DLD1 (cell line): ENCODE results near the gene RET.

ENCODE experiments used
- in situ Hi-C: cut with HindIII; loops from 2 replicates; pipeline ENCODE4 v1.10.0; 2017; ENCODE audit warnings: low sequenced_read_pairs

Gene RET

GRCh38 chr10:43044448-43044921 lies 32.4 kb upstream of the RET start:
- in situ Hi-C loops: no loop called here

GRCh38 chr10:43044961-43045621 lies 31.8 kb upstream of the RET start:
- in situ Hi-C loops: no loop called here

DNA sequence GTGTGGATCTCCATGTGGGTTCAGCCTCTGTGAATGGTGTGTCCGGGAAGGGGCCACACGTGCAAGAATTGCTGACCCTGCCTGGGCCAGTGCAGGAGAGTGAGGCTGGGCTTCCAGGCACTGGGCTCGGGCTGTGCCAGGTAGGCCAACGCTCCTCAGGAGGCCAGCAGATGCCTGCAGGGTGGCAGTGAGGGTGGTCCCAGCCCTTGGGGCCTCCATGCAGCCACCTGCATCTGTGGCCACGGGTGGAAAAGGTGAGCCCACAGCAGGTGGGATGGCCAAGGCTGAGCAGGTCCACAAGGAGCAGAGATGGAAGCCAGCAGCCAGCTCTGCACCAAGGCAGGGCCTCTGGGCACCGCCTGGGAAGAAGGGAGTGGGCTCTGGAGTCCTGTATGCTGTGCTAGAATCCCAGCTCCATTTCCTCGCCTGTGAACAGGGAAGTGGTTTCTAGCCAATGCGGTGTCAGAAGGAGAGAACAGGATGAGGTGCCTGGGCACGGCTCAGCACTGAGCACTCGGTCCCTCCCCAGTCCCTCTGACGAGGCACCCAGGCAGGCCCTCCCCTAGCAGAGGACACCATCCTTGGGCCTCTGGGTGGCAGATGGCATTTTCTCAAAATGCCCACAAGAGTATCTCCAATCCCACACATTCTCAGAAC lies 31.1 kb upstream of the RET start:
- in situ Hi-C loops: no loop called here

GRCh38 chr10:43046288-43046991 lies 30.4 kb upstream of the RET start:
- in situ Hi-C loops: no loop called here

- in situ Hi-C loops: no loop called here
Observed at GRCh38 chr10:43047288-43047970, 29.4 kb upstream of the RET start.

DNA sequence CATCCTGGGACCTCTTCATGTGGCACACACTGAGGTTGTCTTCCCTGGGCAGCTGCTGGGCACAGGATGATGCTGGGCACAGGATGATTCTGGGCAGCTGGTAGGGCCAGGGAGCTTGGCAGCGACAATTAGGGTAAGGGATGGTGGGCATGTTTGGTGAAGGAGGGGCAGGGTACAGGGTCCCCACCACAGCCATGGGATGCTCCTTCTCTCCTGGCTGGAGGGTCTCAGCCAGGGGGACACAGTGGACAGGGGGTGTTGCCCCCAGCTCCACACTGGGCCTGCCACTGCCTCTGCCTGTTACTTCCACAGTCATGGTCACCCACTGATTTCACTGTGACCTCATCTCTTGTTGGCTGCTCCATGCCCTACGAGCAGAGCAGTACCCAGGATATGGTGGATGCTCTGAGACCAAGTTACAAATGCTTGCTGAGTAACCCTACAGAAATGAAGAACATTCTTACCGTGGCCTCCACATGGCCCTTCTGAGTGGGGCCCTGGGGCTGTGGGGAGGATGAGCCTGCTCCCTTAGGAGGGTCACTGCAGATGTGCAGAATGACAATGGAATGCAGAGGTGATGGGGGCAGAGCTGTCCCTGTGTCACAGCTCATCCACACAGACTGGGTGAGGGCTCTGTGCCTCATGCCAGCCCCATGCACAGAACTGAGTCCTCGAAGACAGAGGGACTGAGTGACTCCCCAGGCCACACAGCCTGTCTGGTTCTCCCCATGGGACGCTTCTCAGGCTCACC lies 28.4 kb upstream of the RET start:
- in situ Hi-C loops: no loop called here

DNA sequence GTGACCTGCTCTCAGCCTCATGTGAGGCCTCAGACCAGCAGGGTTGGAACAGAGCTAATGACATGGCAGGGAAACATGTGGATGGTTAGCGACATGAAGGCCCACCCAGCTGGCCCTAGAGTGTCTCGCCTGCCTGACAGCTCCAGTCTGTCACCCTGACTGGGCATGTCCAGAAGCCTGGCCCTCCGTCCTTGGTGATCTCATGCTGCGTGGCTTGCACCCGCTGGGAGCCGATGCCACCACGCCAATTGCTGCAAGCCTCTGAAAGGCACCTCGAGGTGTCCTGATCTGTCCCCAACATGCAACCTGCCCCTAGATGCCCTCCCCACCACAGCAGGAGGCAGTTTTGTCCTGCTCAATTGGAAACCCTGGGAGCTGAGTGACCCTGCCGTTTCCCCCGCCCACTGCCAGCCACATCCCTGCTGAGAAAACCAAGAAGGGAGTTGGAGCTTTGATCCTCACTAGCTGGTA lies 27.8 kb upstream of the RET start:
- in situ Hi-C loops: no loop called here

GRCh38 chr10:43050011-43050410 lies 26.9 kb upstream of the RET start:
- in situ Hi-C loops: no loop called here

- in situ Hi-C loops: no loop called here
Observed at GRCh38 chr10:43053825-43054224, 23.0 kb upstream of the RET start.

GRCh38 chr10:43054593-43054992 lies 22.3 kb upstream of the RET start:
- in situ Hi-C loops: no loop called here

GRCh38 chr10:43055217-43055616 lies 21.7 kb upstream of the RET start:
- in situ Hi-C loops: no loop called here

GRCh38 chr10:43055991-43056567 lies 20.8 kb upstream of the RET start:
- in situ Hi-C loops: no loop called here

- in situ Hi-C loops: no loop called here
Observed at GRCh38 chr10:43056568-43057011, 20.3 kb upstream of the RET start.

GRCh38 chr10:43057231-43057711 lies 19.6 kb upstream of the RET start:
- in situ Hi-C loops: no loop called here

- in situ Hi-C loops: no loop called here
Observed at GRCh38 chr10:43057831-43058340, 19.0 kb upstream of the RET start.

GRCh38 chr10:43058716-43059335 lies 18.0 kb upstream of the RET start:
- in situ Hi-C loops: no loop called here

GRCh38 chr10:43059336-43059720 lies 17.5 kb upstream of the RET start:
- in situ Hi-C loops: no loop called here

DNA sequence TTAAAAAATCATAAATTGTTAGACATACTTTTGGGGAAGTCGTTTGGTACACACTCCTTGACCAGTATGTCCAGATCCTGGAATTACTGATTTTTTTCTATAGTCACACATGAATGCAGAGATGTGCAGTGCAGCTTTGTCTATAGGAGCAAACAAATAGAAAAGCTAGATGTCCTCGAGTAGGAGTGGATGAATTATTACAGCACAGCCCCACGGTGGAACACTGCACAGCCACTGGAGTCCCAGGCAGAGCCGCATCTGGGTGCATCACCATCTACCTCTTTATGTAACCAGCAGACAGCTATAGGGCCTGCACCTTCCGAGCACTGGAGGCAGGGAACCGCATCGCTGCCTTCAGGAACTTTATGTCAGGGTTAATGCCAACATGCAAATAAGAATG lies 17.0 kb upstream of the RET start:
- in situ Hi-C loops: no loop called here

DNA sequence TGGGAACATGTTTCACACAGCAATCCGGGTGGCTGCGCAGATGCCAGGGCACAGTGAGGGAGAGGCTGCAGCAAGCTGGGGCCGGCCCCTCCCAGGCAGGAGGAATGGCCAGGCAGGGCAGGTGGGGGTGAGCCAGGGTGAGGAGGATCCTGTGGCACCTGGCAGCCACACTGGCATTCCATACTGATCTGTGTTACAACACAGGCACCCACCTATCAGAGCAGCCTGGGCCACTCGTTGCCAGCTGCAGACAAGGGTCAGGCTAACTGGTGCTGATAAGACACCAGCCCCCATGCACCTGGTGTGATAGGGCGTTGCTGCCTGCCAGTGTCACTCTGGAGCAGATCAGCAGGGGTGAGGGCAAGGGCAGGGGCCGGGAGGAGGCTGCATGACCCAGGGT lies 16.6 kb upstream of the RET start:
- in situ Hi-C loops: no loop called here
